Stimulated activated CD8-positive, alpha-beta memory T cell treated with anti-CD3 and anti-CD28 coated beads, Interleukin-4, amount 100 ng/mL, for 4 hours (primary cell): ENCODE measurements around the gene RILPL2.
"Not testable (repeated sequence)": the region's sequence is repeated elsewhere in the genome, so short reads cannot be mapped to it uniquely, and the experiment has no call there.

Experiments used
- DNase-seq, 2 donors: peaks; one replicate each; pipeline ENCODE4 v3.0.0-alpha.2; 2020; ENCODE audit warnings: low read depth in 2 of 2, low spot score in 1 of 2

RILPL2 gene

DNA sequence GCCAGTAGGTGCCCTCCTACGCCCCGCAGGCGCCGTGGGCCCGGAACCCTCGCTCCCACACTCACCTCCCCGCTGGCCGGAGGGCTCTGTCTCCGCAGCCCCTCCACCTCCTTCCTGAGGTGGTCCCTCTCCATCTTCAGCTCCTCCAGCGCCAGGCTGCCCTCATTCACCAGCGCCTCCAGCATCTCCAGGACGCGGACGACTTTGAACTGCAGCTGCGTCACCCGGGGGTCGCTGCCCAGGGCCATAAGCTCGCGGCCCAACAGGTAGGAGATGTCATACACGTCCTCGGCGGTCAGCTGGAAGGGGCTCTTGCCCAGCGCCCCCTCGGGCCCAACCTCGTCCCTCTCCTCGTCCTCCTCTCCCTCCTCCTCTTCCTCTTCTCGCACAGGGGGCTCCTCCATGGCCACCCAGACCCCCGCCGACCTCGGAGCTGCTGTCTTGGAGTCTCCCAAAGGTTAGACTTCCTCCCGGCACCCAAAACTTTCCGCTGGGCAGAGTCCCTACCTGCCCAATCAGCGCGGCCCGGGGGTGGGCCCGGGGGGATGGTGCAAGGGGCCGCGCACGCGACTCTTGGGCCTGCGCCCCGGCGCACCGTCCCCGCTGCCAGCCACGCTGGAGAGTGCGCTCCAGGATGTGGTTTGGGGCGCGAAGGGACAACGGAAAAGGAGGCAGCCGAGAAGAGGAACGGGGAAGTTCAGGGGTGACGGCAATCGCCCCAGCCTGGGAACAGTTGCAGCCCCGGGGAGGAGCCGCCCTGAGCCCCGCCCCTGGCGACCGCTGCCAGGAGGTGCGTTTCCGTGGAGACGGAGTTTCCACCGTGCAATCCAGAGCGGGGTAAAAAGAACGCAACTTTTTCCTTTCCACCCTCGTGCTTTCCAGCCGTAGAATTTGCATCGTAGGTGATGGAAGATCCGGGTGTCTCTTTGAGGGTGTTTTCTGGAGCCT, at the start of gene RILPL2:
TSS of gene RILPL2 (minus strand) at position 668 of the 948 bp plus-strand sequence. CDS start at position 404, 264 bp downstream.
- DNase-seq, result peak; percentile 75 to 84

DNA sequence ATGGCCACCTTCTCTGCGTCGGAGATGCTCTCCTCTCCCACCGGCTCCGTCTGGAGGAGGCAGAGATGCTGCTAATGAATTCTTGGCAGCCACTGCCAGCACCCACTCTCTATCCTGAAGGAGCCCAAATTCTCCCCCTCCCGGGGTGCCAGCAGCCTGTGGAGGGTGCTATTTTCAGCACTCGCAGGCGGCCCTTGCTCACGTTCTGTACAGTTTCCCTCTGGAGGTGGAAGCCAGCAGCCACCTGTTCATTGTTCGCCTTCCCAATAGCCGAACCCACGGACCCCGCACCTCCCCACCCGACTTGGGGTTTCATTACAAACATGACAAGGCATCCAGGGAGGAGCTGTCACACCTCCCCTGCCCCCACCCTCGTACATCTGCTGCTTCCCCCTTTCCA, 49.3 kb upstream of the RILPL2 start:
- DNase-seq, result no peak

DNA sequence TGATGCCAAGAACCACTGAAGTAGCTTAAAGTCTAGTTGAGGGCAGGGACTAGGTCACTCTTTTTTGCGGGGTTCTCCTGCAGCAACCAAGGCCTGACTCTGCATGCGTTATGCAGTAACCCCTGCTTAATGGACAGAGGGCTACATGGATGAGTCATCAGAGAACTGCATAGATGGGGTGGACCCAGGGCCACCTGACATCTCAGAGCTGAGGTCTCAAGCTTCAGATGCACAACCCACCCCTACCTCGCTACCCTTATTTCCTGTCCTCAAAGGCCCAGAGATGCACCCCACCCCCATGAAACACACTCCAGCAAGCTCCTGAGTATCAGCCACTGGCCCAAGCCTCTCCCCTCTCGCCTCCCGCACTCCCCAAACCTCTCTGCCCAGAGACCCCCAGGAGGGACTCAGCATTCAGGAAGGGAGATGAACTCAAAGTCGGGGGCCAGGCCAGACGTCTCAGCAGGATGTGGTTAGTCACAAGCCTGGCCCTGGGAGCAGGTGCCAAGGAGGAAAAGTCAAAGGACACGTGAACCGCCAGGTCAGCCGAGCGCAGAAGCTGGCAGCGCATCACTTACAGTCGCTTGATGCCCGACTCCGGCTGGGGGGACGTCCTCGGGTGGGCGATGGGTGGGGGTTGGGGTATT, 47.2 kb upstream of the RILPL2 start:
- DNase-seq, result no peak

- no peak for DNase-seq
Measured at GRCh38 chr12:123482876-123483275, 46.4 kb upstream of the RILPL2 start.

DNA sequence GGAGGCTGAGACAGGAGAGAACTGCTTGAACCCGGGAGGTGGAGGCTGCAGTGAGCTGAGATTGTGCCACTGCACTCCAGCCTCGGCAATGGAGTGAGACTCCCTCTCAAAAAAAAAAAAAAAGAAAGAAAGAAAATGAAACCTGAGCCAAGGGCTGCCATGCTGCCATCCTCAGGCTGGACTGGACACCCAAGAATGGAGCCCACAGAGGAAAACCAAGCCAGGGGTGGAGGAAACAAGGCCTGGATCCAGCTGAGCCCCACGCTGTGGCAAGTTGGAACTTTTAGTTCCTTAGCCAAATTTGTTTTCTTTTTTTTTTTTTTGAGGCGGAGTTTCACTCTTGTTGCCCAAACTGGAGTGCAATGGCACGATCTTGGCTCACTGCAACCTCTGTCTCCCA, 44.8 kb upstream of the RILPL2 start:
- not testable (repeated sequence) for DNase-seq

- no peak for DNase-seq
Measured at GRCh38 chr12:123479442-123480180, 43.1 kb upstream of the RILPL2 start.

DNA sequence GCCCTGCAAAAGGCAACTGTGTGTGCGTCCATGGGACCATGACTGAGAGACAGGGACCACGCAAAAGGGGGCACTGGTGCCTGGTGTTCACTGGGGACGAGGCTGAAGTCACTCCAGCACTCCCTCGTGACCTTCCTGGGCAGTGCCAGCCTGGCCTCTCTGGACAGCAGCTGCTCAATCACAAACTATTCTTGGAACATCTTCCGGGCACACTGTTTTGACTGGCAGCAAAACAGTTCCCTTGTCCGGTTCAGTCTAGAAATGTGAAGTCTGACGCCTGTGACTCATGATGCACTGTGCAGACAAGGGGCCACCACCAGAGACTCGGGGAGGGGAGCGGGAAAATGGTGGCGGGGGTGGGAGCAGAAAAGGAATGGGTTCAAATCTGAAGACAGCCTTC, 42.3 kb upstream of the RILPL2 start:
- no peak for DNase-seq

GRCh38 chr12:123478069-123478468, 41.6 kb upstream of the RILPL2 start:
- no peak for DNase-seq

GRCh38 chr12:123475246-123475703, 38.8 kb upstream of the RILPL2 start:
- no peak for DNase-seq

DNA sequence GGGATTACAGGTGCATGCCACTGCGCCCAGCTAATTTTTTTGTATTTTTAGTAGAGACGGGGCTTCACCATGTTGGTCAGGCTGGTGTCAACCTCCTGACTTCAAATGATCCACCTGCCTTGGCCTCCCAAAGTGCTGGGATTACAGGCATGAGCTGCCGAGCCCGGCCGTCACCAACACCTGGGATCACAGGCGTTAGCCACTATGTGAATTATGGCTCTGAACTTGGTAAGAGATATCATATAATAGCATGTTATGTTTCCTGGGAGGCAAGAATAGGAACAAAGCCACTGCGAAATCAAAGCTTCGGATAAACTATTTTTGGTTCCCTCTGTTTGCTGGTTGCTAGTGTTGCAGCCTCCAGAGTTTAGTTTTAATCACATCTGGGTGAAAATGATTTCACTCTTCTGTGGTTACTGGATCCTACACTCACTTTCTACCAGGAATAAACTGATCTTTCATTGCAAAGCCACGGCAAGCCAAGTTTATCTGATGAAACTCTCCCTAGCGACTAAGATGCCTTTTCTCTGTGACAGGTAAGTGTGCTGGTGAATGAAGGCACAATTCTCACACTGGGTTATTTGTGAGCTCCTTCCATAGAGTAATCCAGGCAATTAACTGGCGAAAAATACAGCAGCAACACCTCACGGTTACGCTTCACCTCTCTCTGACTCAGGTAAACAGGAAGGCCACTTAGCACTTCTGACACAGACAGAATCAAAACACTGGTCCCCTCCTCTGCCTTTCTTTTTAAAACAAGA, 38.2 kb upstream of the RILPL2 start:
- DNase-seq, result no peak

- no peak for DNase-seq
Measured at GRCh38 chr12:123472438-123472849, 36.0 kb upstream of the RILPL2 start.

DNA sequence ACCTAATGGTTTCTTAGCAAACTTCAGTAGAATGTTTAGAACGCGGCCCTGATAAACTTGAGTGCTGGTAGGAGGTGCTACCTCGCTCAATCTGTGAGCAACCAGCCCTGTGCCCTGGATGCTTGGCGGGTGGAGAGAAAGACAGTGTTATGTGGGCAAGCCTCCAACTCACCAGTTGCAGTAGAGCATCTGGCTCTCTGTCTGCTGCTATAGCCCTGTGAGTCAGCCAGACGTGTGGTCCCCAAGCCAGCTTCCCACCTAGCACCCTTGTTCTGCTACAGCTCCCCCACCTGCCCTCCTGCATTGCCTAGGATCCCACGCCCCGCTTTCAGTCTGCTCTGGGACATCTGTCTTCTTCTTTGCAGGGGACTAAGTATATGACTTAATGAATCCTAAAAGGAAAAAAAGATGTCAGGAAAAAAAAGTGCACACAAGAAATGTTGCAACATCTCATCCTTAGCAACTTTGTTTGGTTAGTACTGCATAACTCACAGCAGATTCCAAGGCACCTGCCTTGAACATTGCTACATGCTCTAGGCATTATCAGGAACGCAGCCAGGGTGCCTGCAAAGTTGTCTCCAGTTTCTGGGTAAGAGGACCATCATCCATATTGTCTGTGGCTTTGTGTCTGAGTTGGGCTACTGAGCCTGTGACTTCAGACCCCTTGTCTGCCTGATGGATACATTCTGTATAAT, 35.0 kb upstream of the RILPL2 start:
- DNase-seq, result no peak

- DNase-seq, result no peak
Measured at GRCh38 chr12:123469978-123470377, 33.5 kb upstream of the RILPL2 start.

DNA sequence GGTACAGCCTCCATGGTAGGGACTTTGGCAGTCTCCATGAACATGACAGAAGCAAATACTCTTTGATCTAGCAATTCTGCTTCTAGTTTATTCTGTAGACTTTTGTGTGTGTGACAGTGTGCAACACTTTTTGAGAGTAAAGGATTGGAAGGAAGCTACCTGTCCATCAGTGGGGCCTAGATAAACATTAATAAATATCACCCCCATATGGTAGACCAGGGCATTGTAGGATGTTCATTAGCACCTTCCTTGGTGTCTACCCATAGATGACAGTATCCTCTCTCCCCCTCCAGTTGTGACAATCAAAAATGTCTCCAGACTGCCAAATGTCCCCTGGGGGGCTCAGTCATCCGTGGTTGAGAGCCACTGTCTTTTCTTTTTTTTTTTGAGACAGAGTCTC, 32.3 kb upstream of the RILPL2 start:
- DNase-seq, result no peak

DNA sequence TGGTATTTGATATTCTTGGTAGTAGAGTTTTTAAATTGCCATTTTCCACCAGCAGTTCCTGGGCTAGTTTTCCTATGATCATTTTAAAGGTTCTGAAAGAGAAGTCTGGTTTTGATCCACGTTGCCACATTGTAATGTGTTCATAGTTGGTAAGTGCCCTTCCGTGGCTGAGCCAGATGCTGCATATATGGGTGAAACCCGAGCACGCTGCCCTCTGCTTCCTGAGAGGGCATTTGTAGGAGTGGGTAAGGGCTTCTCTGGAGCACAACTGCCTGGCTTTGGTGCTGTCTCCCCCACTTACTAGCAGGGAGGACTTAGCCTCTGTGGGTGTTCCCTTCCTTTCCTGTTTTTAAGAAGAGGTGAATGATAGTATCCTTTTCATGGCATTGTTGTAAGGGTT, 28.6 kb upstream of the RILPL2 start:
- DNase-seq, result no peak

GRCh38 chr12:123463174-123463573, 26.7 kb upstream of the RILPL2 start:
- DNase-seq, result not testable (repeated sequence)

GRCh38 chr12:123457980-123458779, 21.7 kb upstream of the RILPL2 start, which contains the start of gene SNRNP35:
TSS of gene SNRNP35 (plus strand) at chr12:123458139. CDS start at chr12:123465541, 7,402 bp downstream.
- peak; percentile 69 to 73 for DNase-seq

DNA sequence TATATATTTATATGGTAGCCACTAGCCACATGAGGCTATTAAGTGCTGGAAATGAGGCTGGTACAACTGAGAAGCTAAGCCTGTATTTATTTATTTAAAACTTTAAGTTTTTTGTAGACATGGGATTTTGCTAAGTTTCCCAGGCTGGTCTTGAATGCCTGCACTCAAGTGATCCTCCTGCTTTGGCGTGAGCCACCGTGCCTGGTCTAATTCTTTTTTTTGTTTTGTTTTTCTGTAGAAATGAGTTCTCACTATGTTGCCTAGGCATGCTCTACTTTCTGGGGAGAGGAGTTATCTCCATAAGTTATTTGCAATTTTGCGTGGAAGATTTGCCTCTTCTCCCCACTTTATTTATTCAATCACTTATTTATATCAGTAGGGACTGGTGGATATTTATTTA, 16.7 kb upstream of the RILPL2 start:
- no peak for DNase-seq

DNA sequence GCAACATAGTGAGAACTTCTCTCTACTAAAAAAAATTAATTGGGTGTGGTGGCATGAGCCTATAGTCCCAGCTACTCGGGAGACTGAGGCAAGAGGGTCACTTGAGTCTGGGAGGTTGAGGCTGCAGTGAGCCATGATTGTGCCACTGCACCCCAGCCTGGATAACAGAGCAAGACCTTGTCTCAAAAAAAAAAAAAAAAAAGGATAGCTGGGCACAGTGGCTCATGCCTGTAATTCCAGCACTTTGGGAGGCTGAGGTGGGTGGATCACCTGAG, 15.7 kb upstream of the RILPL2 start:
- DNase-seq, result not testable (repeated sequence)
